K562 (cell line): ENCODE measurements around the gene HDAC7. TPM values are rescaled to one million over a fixed set of nuclear protein-coding genes. Genes with fewer than 3 reads are reported as not detected.

Experiments used
- CAMTA2 ChIP-seq: fragments of 250-450 bp; sonication (Bioruptor Pico); conservative IDR thresholded peaks from 2 replicates; pipeline ENCODE4 v1.5.1; 2022
- CCNT2 ChIP-seq: IDR thresholded peaks from 2 replicates; pipeline ENCODE4 v1.6.1; 2011; ENCODE audit warnings: borderline replicate concordance, low read depth, mild to moderate bottlenecking, moderate library complexity, mixed read lengths, low read length; ENCODE audit not compliant: insufficient read length; ENCODE audit errors: extremely low read depth
- CEBPG ChIP-seq, 3 experiments: fragments of 200-800 bp in 1 of 3; sonication (Bioruptor generic) in 1 of 3; sonication (generic) in 1 of 3; formaldehyde crosslinking in 1 of 3; IDR thresholded peaks in 2 of 3; conservative IDR thresholded peaks in 1 of 3; 2 replicates each; pipeline versions ENCODE4 v1.6.1 to v1.8.0; 2016 to 2022; ENCODE audit warnings: missing compliant biosample characterization in 2 of 3, missing genetic modification characterization in 2 of 3, mild to moderate bottlenecking in 1 of 3, missing genetic modification reagents in 1 of 3
- CHD1 ChIP-seq: fragments of 200-600 bp; sonication (generic); IDR thresholded peaks from one replicate; pipeline ENCODE4 v1.6.1; 2012; ENCODE audit warnings: mild to moderate bottlenecking, moderate library complexity, low read length, inconsistent platforms
- DACH1 ChIP-seq: fragments of 450-650 bp; IDR thresholded peaks from 2 replicates; pipeline ENCODE4 v1.6.1; 2018; ENCODE audit not compliant: partially characterized antibody
- ESRRA ChIP-seq: fragments of 450-650 bp; IDR thresholded peaks from 2 replicates; pipeline ENCODE4 v1.6.1; 2014; ENCODE audit warnings: low read depth, mild to moderate bottlenecking, moderate library complexity, borderline replicate concordance
- HDAC2 ChIP-seq: fragments of 450-650 bp; IDR thresholded peaks from 2 replicates; pipeline ENCODE4 v1.6.1; 2016; ENCODE audit warnings: mild to moderate bottlenecking
- RBM22 ChIP-seq: fragments of 200-400 bp; formaldehyde crosslinking; IDR thresholded peaks from 2 replicates; pipeline ENCODE4 v1.6.1; 2018; ENCODE audit warnings: low read length, low read depth; ENCODE audit not compliant: poor library complexity, severe bottlenecking
- SLC30A9 ChIP-seq: fragments of 250-450 bp; sonication (Bioruptor Pico); IDR thresholded peaks from 2 replicates; pipeline ENCODE4 v1.8.0; 2022; ENCODE audit warnings: mild to moderate bottlenecking, moderate library complexity
- SP2 ChIP-seq: IDR thresholded peaks from 2 replicates; pipeline ENCODE4 v1.6.1; 2011; ENCODE audit warnings: mild to moderate bottlenecking, low read depth, low read length, moderate library complexity; ENCODE audit not compliant: poor library complexity, severe bottlenecking; ENCODE audit errors: extremely low read depth
- ZKSCAN8 ChIP-seq: fragments of 200-800 bp; sonication (Bioruptor generic); IDR thresholded peaks from 2 replicates; pipeline ENCODE4 v1.6.1; 2016; ENCODE audit warnings: missing genetic modification characterization, missing compliant biosample characterization
- ZNF174 ChIP-seq: fragments of 250-450 bp; sonication (Bioruptor Pico); IDR thresholded peaks from 2 replicates; pipeline ENCODE4 v1.4.0; 2020; ENCODE audit warnings: mild to moderate bottlenecking
- ZNF57 ChIP-seq: fragments of 450-650 bp; formaldehyde crosslinking; IDR thresholded peaks from 2 replicates; pipeline ENCODE4 v1.4.0; 2020; ENCODE audit warnings: mild to moderate bottlenecking, moderate library complexity
- polyA plus RNA-seq, 8 experiments: library from polyadenylated mRNA; depleted of rRNA in 4 of 8; stranded (reverse) in 5 of 8; unstranded in 3 of 8; fragments of >200 nt; fragmentation: Nextera tagmentation in 2 of 8; fragmentation: Illumina TruSeq in 1 of 8; extraction: Ambion mirVana in 2 of 8; extraction: Trizol in 1 of 8; gene quantifications; 2 replicates each; pipeline versions ENCODE4 v1.2.1 to v1.2.3, GENCODE V29; 2011 to 2014; ENCODE audit warnings: inconsistent platforms in 1 of 8, missing spikeins in 1 of 8
- total RNA-seq, 7 experiments: library from RNA; depleted of rRNA in 6 of 7; stranded (reverse); fragments of >200 nt in 6 of 7; fragmentation: Illumina TruSeq in 2 of 7; extraction: Trizol in 2 of 7; gene quantifications; 2 replicates each; pipeline versions ENCODE4 v1.2.1 to v1.2.3, GENCODE V29; 2011 to 2021; ENCODE audit warnings: low replicate concordance in 1 of 7
- TF ChIP-seq, protein P1 (sequence below): fragments of 250-450 bp; sonication (Bioruptor Pico); IDR thresholded peaks from 2 replicates; pipeline ENCODE4 v1.4.0; 2020; ENCODE audit warnings: borderline replicate concordance
- TF ChIP-seq, protein P2 (sequence below): fragments of 250-450 bp; sonication (Bioruptor Pico); IDR thresholded peaks from 2 replicates; pipeline ENCODE4 v1.5.0; 2021; ENCODE audit warnings: mild to moderate bottlenecking, borderline replicate concordance
- TF ChIP-seq, protein P3 (sequence below), 2 experiments: fragments of 450-650 bp in 1 of 2; sonication (generic) in 1 of 2; formaldehyde crosslinking in 1 of 2; IDR thresholded peaks in 1 of 2; conservative IDR thresholded peaks in 1 of 2; 2 replicates each; pipeline versions ENCODE4 v1.6.1 to v1.8.1; 2016 to 2023; ENCODE audit warnings: mild to moderate bottlenecking in 2 of 2, moderate library complexity in 2 of 2, inconsistent platforms in 1 of 2, missing genetic modification reagents in 1 of 2
- TF ChIP-seq, protein P4 (sequence below): fragments of 250-450 bp; sonication (Bioruptor Pico); IDR thresholded peaks from 2 replicates; pipeline ENCODE4 v1.4.0; 2020; ENCODE audit warnings: mild to moderate bottlenecking, moderate library complexity

The HDAC7 gene
- total and polyA plus RNA-seq, 9 of the 15 experiments (the other 6 are each of a cell fraction or from before 2014, with no cell fraction given), result 2.5 to 129 (median 31.1) TPM

DNA sequence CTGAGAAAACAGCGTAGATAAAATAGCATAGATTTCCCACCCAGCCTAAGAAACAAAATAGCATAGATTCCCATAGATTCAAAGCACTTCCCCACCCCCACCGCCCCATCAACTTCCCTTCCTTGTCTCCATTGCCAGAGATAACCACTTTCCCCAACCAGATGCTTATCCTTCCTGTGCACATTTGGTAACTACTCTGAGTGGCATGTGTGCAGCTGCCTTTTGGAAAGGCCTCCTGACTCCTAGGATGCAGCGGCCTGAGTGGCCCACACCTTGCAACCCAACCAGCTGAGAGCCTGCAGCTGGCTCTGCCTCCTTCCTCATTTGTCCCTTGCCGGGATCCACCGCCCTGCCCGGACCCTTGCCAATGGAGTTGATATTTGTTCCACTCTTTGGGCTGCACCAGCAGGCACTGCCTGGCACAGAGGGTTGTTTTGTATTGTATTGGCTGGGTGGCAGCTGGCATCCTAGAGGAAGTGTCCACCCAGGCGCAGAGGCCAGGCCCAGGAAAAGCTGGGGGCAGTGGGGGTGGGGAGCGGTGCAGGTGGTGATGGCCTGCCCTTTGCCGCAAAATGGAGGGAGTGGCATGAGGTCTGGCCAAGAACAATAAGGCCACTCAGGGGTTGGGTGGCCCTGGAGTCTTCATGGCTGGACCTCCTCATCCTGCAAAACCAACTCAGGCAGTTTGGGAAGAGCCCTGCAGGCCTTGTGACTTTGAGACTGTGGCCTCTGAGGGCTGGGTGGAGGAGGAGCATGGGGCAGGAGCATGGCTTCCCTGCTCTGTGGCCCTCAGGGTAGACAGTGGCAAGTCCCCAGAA lies 41.8 kb downstream of the HDAC7 start (continued):
- TF ChIP-seq CHD1, result no peak
- TF ChIP-seq CAMTA2 (CRISPR knock-in tag), result no peak
- no peak for TF ChIP-seq SP2
- TF ChIP-seq, protein P1, sequence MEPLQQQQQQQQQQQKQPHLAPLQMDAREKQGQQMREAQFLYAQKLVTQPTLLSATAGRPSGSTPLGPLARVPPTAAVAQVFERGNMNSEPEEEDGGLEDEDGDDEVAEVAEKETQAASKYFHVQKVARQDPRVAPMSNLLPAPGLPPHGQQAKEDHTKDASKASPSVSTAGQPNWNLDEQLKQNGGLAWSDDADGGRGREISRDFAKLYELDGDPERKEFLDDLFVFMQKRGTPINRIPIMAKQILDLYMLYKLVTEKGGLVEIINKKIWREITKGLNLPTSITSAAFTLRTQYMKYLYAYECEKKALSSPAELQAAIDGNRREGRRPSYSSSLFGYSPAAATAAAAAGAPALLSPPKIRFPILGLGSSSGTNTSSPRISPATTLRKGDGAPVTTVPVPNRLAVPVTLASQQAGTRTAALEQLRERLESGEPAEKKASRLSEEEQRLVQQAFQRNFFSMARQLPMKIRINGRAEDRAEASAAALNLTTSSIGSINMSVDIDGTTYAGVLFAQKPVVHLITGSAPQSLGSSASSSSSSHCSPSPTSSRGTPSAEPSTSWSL (CRISPR knock-in tag), result no peak
- TF ChIP-seq, protein P2, sequence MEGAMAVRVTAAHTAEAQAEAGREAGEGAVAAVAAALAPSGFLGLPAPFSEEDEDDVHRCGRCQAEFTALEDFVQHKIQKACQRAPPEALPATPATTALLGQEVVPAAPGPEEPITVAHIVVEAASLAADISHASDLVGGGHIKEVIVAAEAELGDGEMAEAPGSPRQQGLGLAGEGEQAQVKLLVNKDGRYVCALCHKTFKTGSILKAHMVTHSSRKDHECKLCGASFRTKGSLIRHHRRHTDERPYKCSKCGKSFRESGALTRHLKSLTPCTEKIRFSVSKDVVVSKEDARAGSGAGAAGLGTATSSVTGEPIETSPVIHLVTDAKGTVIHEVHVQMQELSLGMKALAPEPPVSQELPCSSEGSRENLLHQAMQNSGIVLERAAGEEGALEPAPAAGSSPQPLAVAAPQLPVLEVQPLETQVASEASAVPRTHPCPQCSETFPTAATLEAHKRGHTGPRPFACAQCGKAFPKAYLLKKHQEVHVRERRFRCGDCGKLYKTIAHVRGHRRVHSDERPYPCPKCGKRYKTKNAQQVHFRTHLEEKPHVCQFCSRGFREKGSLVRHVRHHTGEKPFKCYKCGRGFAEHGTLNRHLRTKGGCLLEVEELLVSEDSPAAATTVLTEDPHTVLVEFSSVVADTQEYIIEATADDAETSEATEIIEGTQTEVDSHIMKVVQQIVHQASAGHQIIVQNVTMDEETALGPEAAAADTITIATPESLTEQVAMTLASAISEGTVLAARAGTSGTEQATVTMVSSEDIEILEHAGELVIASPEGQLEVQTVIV (CRISPR knock-in tag), result no peak
- TF ChIP-seq ZNF174 (CRISPR knock-in tag), result no peak
- TF ChIP-seq, protein P3, sequence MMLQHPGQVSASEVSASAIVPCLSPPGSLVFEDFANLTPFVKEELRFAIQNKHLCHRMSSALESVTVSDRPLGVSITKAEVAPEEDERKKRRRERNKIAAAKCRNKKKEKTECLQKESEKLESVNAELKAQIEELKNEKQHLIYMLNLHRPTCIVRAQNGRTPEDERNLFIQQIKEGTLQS (IDR thresholded peaks at IDR 0.05), result no peak
- TF ChIP-seq, protein P3 (CRISPR knock-in tag; conservative IDR thresholded peaks at IDR 0.05), result no peak
- no peak for TF ChIP-seq ZKSCAN8 (CRISPR knock-in tag)
- TF ChIP-seq CCNT2, result no peak
- TF ChIP-seq ZNF57 (CRISPR knock-in tag), result no peak
- TF ChIP-seq SLC30A9 (CRISPR knock-in tag), result no peak
- TF ChIP-seq, protein P4, sequence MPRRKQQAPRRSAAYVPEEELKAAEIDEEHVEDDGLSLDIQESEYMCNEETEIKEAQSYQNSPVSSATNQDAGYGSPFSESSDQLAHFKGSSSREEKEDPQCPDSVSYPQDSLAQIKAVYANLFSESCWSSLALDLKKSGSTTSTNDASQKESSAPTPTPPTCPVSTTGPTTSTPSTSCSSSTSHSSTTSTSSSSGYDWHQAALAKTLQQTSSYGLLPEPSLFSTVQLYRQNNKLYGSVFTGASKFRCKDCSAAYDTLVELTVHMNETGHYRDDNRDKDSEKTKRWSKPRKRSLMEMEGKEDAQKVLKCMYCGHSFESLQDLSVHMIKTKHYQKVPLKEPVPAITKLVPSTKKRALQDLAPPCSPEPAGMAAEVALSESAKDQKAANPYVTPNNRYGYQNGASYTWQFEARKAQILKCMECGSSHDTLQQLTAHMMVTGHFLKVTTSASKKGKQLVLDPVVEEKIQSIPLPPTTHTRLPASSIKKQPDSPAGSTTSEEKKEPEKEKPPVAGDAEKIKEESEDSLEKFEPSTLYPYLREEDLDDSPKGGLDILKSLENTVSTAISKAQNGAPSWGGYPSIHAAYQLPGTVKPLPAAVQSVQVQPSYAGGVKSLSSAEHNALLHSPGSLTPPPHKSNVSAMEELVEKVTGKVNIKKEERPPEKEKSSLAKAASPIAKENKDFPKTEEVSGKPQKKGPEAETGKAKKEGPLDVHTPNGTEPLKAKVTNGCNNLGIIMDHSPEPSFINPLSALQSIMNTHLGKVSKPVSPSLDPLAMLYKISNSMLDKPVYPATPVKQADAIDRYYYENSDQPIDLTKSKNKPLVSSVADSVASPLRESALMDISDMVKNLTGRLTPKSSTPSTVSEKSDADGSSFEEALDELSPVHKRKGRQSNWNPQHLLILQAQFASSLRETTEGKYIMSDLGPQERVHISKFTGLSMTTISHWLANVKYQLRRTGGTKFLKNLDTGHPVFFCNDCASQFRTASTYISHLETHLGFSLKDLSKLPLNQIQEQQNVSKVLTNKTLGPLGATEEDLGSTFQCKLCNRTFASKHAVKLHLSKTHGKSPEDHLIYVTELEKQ (CRISPR knock-in tag), result no peak
- TF ChIP-seq HDAC2, result peak; percentile 60; the same call in 1 of the 2 replicates
- no peak for TF ChIP-seq CEBPG (CRISPR knock-in tag; IDR thresholded peaks at IDR 0.05)
- no peak for TF ChIP-seq CEBPG (tag; conservative IDR thresholded peaks at IDR 0.05 in 1 of 2, IDR thresholded peaks at IDR 0.05 in 1 of 2)
- TF ChIP-seq RBM22, result peak; percentile 42
- no peak for TF ChIP-seq ESRRA
- TF ChIP-seq DACH1, result peak; percentile 61
